Ovary (tissue), 3 donors: Measurements from ENCODE around the gene SPARCL1.

ENCODE experiments used
- EP300 ChIP-seq: sonication (generic); formaldehyde crosslinking; IDR thresholded peaks from one replicate; pipeline ENCODE4 v1.6.1; 2017; ENCODE audit warnings: antibody characterized with exemption
- POLR2A ChIP-seq: fragments of 450-650 bp; IDR thresholded peaks from one replicate; pipeline ENCODE4 v1.6.1; 2017; ENCODE audit warnings: antibody characterized with exemption, mild to moderate bottlenecking, moderate library complexity
- TF ChIP-seq, protein P1 (sequence below), 3 donors: fragments of 450-650 bp in 2 of 3; fragments of 200-600 bp in 1 of 3; IDR thresholded peaks; one replicate each; pipeline versions ENCODE4 v1.5.1 to v1.8.0; 2016 to 2022; ENCODE audit warnings: antibody characterized with exemption in 3 of 3, mild to moderate bottlenecking in 1 of 3
- donor health status: DM: no; HTN: no; CAD: no.

DNA sequence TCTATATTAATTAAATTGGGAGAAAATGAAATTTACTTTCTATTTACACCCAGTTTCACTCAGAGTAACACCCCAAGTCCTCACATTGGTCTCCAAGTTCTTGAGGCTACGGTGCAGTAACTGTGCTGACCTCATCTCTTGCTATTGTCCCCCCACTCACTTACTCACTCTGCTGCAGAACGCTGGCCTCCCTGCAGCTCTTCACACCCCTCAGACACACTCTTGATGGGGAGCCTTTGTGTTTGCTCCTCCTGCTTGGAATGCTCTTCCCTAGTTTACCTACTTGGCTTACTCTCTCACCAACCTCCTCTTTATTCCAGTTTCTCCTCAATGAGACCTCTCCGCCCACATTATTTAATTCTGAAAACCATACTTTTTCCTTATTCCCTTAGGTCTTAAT, 22.2 kb upstream of the SPARCL1 start:
- TF ChIP-seq, protein P1, sequence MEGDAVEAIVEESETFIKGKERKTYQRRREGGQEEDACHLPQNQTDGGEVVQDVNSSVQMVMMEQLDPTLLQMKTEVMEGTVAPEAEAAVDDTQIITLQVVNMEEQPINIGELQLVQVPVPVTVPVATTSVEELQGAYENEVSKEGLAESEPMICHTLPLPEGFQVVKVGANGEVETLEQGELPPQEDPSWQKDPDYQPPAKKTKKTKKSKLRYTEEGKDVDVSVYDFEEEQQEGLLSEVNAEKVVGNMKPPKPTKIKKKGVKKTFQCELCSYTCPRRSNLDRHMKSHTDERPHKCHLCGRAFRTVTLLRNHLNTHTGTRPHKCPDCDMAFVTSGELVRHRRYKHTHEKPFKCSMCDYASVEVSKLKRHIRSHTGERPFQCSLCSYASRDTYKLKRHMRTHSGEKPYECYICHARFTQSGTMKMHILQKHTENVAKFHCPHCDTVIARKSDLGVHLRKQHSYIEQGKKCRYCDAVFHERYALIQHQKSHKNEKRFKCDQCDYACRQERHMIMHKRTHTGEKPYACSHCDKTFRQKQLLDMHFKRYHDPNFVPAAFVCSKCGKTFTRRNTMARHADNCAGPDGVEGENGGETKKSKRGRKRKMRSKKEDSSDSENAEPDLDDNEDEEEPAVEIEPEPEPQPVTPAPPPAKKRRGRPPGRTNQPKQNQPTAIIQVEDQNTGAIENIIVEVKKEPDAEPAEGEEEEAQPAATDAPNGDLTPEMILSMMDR (IDR thresholded peaks at IDR 0.05) = no peak
- TF ChIP-seq POLR2A (no peak), EP300 (no peak)
